HG02678 (cell line): ENCODE results near the gene CDH4.
"Not testable (repeated sequence)": the region's sequence is repeated elsewhere in the genome, so short reads cannot be mapped to it uniquely, and the experiment has no call there.

ENCODE experiments used
- ATAC-seq: cut with Tn5 transposase; IDR thresholded peaks from one replicate; pipeline ENCODE4 v1.9.1; 2021; ENCODE audit warnings: mild to moderate bottlenecking, moderate library complexity; ENCODE audit not compliant: unreplicated experiment

CDH4 gene

DNA sequence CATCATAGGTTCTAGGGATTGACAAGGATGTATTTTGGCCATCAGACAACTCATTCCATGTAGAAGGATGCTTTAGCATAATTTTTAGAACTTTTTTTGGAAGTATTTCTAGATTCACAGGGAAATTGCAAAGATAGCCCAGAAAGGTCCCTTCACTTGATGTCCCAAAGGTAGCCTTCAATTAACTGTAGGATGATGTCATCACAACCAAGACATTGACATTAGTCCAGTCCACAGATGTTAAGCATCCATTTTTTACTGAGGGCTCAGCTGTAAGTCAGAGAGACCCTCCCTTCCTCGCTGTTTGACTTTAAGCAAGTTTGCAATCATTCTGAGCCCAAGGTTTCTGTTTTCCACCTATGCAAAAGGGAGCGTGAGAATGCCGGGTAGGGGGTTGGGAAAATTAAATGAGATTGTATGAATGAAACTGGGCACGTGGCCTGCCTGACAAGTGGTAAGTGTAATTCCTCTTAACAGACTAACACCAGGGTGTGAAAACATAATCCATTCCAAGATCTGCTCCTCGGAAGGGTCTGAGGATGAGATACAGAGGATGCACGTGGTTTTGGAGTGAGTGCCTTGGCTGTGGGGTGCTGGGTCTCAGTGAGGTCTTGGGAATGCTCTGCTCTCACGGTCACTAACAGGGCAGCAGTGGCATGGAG lies 126.8 kb downstream of the CDH4 start:
- no peak for ATAC-seq

DNA sequence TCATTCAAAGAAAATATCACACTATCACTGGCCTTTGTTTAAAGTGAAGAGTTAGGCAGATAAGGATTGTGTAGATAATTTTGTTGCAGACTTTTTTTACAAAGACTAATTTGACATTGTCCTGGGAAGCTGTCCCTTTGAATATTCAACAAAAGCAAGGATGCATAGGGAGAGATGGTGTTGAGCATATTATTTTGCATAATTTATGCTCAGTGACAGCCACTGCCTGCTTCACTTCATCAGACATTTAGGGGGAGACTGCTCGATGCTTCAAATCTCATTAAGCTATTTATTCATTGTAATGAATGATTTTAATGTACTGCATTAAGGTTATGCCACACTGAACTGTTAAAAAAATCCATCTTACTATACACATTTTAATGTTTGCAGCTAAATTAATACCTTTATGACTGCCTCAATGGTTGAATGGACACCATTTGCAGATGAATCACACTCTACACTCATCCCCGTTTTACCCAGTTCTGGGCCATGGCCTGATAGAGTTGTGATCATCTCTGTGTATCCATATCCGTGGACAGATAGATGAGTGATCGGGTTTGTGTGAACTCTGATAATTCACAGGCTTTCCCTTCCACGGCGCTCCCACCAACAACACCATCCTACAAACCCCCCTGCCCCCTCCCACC lies 128.0 kb downstream of the CDH4 start:
- no peak for ATAC-seq

DNA sequence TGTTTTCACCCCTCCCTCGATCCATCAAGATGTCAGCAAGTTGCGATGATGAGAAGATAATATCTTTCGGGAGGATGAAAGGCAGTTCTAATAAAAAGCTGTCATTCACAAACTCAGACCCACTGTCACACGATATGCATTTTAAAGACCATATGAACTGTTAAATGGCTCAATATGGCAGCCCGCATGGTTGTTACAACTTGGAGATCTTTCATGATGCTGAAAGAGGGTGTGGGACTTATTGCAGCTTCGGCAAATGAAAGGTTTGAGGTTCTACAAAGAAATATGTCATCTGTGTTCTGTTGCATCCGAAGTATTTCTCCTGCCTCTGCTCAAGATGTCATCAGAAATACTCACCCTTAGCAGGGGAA lies 128.5 kb downstream of the CDH4 start:
- ATAC-seq = no peak

DNA sequence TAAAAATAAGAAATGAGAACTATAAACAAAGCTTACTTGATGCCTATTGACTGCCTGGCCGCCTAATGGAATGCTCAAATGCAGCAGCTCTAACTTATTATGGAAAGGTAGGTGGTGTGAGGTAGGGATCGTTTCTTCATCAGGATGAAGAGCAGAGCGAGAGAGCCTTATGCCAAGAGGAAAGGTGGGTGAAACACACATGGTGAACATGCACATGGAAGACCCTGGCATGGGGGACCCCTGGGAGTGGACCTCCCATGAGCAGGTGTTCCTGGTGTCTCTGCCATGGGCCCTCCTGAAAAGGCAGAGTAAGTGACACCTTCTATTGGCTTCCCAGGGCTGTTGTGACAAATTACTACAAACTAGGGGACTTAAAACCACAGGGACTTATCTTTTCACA lies 130.1 kb downstream of the CDH4 start:
- no peak for ATAC-seq

DNA sequence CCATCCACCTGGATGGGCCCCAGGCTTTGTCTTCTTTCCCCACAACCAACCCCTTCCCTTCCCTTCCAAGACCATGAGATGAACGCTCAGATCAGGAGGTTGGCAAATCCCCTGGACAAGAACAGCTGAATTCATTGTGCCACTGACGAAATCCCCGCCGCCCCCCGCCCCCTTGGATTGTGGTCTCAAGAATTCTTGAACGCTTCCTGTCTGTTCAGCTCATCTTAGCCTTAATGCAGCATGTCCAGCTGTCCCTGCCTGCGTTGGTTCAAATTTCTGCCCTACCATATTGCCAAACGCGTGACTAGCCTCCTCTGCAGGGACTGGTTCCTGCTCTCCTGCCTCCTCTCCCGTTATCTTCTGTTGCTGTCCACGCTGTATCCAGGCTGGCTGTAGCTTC lies 133.2 kb downstream of the CDH4 start:
- no peak for ATAC-seq

DNA sequence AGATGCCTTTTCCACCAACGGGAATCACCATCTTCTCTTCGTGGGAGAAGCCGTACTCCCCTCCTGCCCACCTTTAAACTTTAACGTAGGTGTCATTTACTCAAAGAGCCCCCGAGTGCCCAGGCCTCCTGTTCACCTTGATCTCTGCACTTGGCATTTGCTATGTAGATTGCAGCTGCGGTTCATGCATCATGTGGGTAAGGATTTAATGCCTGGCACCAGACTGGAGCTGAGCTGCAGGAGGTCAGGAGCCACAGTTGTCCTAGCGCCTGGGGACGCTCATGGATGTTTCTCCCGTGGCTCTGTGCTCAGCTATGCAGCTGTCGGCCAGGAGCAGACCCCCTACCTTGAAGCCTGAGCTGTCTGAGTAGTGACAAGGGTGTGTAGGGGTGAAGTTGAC lies 133.7 kb downstream of the CDH4 start:
- no peak for ATAC-seq

DNA sequence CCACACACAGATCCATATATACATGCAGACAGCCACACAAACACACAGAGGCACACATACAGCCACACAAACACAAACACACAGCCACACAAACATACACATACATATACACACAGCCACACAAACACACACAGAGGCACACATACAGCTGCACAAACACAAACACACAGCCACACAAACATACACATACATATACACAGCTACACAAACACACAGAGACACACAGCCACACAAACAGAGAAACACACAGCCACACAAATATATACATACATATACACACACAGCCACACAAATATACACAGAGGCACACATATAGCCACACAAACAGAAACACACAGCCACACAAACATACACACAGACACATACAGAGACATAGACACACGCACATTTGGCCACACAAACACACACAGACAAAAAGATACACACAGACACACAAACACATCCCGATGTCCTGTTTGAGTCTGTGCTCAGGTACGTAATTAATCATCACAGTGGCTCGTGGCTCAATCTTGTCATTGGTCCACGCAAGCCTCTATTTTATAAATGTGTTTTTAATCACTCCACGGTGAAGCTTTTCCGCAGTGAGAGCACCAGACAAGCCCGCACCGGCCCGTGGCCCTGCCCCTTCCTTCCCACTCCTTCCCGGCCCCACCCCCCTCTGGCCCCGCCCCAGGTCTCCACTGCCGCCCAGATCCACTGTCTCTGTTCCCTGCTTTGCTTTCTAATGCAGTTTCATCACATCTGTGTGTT lies 135.3 kb downstream of the CDH4 start:
- ATAC-seq = no peak

DNA sequence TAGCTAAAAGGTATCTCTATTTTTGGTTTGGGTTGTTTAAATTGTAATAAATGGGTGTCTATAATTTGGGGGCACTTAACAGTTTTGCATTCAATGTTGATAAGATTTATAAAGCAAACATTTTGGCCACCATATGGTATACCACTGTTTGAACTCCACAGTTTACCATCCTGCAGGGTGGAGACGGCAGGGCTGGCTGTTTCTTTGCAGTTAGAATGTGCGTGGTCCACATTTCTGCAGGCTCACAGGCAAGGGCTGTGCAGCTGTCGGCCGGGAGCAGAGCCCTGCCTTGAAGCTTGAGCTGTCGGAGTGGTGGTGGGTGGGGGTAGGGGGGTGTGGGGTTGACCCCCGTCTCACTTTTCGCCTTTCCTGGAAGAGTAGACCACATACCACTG lies 135.9 kb downstream of the CDH4 start:
- no peak for ATAC-seq

DNA sequence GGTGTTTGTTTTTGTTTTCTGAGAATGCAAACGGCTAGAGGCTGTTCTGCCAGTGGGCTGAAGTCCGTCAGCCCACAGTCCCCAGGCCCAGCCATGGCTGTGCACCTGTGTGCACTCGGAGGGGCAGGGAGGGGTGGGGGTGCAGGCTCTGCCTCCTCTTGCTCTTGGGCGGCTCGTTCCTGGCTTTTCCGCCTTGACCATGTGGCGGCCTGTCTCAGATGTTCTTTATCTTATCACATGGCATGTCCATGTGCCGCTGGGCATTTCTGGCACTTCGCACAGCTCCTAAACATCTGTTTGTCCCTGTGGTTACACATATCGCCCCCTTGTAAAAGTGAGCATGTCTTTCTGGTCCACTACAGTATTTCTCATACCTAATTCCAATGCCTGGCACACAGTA lies 137.0 kb downstream of the CDH4 start:
- ATAC-seq = no peak

DNA sequence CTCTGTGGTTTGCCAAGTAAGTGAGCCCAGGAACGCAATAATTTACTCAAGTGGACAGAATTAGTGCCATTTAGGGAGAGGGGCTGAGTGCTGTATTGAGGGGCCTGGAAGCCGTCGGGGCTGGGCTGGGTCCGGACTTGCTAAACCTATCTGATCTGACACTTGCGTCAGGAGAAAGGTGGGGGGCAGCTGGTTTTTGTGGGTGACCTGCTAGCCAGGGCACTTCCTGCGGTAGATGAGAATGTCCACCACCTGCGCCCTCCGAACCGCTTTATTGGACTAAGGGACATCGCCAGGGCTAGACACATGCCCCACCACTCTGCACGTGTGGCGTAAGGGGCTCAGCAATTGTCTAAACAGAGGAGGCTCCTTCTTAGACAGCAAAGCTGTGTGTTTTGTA lies 139.1 kb downstream of the CDH4 start:
- no peak for ATAC-seq

DNA sequence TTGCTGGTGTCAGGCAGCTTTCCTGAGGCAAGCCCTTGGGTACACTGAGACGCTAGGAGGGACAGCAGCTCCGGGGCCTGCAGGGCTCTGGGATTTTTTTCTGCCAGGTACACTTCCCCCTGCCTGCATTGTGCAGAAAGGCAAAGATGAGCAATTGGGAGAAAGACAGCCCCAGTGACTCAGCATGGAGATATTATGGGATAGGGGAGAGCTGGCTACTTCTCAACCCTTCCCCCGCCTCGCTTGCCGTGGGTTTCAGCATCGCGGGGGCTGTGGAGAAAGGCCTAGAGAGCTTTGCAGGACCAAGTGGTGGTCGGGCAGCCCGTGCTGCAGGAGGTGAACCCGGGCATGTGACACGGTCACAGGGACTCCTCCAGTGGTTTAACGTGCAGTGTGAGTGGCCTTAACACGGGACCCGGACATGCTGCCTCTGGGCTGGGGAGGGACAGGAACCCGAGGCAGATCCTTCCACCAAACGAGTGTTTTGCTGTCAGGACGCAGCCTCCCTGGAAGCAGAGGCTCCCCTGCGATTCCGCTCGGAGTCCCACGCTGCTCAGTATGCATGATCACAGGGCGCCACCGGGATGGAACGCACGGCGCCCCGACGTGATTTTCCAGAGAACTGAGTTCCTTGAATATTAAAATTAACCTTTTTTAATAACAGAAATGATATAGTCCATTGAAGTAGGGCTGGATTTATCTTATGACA lies 139.9 kb downstream of the CDH4 start:
- ATAC-seq = no peak

DNA sequence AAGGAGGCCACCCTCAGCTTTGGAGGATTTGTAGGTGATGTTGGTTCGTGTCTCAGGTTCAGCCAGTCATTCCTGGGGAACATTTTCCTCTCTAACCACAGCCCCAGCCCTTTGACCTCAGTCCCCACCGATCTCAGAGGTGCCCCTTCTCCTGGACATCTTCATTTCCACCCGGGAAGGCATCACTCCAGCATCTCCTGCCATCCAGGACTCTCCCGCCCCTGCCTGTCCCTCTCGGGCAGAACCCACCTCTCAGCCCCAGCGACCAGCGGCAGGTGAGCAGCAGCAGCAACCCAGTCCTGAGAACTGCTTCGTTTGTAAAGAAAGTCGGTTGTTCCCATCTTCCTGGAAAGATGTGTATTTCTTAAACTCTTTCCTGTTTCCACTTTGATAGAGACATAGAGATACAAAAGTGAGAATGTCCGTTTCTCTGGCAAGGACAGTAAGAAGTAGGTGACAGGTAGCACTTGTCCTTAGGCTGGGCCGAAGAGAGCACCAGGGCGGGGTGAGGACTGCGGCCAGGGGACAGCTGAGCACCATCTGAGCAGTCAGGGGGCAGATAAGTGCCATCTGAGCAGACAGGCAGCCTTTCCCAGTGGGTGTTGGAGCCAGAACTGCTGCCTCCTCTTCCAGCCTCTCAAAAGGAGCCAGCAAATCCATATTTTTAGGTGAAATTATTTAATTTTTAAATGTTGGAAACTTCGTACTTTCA lies 142.2 kb downstream of the CDH4 start:
- no peak for ATAC-seq

DNA sequence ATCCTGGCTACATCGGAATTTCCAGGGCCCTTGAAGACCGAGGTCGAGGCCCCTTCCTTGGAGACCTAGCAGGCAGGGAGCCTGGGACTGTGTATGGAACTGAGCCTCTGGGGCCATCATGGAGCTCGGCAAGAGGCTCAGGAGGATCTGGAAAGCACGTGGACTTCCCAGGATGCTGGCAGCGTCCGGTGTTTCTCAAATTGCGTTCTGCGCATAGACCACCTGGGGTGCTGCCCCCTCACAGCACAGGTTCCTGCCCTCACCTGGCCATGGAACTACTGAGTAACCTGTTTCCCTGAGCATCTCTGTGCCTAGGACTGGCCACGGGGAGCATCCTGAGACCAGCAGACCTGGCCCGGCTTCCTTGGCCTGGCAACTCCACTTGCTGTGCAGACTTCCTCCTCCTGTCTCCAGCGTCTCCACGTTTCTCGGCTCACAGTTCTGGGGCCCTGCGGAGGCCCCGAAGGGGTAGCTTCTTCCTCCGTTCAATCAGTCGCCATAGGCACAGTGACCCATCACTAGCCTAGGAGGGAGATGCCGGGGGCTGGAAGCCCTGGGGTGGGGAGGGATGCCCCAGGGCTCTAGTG lies 144.3 kb downstream of the CDH4 start:
- no peak for ATAC-seq

DNA sequence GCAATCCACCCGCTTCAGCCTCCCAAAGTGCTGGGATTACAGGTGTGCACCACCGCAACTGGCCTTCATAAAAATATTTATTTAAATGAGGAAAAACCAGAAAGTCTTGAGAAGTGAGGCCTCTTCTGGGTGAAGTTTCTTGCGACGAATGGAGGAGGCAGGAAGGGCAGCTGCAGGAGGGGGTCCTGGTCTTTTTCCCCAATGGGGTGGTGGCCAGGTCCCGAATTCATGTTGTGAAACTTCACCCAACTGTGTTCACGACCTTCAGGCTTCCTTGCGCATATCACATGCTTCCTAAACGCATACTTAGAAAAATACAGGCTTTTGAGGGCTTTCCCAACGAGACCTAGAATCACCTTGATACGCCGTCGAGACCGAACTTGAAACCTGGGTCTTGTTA lies 145.1 kb downstream of the CDH4 start:
- no peak for ATAC-seq

DNA sequence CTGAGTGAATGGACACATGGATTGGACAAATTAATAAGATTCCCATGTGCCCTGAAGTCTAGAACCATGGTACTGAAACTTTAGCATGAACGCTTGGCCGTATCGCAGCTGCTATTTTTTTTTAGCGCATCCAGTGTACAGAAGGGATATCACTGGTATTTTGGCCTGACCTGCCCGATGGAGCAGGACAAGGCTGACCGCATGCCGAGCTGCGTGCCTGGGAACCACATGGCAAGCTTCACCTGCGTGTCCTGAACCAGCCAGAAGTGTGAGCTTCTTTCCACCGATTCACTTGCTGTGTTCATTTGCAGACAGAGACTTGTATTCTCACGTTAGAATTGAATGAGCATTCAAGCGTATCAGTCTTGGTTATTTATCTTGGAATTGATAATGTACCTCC lies 145.7 kb downstream of the CDH4 start:
- no peak for ATAC-seq

DNA sequence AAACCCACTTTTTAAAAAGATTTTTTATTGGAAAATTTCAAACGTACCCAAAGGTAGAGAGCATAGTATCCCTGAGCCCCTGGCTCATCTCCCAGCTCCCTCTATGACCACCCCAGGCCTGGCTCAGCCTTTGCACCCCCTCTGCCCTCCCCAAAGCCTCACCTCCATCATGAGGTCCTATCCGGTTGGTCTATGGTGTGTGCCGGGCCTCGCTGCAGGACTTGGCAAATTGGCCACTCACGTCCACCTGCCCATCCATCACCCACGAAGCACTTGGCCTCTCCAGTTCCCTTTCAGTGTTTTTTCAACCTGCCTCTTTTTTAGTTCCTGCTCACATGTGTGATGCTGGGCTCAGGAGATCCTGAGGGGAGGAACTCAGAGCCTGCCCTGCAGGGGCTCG lies 147.4 kb downstream of the CDH4 start:
- ATAC-seq = no peak

DNA sequence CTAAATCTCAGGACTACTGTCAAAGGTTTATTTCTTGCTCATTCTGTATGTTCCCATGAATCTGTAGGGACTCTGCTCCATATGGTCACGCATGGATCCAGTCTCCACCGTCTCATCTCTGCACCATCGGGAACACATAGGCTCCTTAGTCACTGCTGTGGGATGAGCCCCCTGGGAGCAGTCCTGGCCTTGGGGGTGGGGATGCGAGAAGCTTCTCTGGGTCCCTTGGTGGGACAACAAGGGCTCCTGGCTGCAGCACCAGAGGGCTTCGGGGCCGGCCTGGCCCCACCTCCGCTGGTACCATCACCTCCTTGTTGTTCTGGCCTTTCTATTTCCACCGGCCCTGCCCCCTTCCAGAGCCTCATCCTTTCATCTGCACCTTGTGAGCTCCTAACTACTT lies 148.4 kb downstream of the CDH4 start:
- no peak for ATAC-seq

DNA sequence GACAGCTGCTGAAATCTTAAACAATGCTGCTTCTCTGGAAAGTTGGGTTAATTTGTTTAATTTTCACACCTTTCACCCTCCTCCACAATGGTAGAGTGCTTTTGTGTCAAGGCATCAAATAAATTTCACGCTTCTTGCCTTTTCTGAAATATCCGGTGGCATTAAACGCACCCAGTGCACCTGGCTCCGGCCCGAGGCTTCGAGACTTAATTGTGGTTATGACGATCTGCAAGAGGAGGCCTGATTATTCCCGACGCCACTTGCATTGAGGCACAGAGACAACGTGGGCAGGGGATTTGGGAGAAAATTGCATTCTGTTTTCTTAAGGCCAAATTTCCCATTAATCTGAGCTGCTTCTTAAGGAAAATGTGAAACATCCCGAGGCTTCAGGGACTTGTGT lies 152.2 kb downstream of the CDH4 start:
- ATAC-seq = no peak

DNA sequence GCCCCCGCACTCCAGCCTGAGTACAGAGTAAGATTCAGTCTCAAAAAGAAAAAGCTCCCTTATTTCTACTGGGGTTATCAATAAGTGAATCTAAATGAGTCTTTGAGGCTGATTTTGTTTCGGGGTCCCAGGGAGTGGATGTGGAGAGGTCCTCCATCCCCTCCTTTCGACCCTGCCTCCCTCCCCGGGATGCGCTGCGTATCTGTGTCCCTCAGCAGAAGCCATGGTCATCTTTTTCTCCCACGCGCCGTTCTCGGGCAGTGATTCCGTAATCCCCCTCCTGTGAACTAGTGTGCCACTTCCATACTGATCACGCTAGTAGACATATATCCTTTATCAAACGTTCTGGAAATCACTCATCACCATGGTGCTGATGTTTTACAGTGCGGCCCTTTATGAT lies 152.9 kb downstream of the CDH4 start:
- ATAC-seq = no peak

DNA sequence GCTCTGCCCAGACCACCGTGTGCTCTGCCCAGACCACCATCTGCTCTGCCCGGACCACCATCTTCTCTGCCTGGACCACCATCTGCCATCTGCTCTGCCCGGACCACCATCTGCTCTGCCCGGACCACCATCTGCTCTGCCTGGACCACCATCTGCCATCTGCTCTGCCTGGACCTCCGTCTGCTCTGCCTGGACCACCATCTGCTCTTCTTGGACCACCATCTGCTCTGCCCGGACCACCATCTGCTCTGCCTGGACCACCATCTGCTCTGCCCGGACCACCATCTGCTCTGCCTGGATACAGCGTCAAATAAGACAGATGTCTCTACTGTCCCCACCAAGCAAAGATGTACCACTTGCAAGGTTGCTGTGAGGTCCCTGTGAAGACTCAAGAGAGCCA lies 154.7 kb downstream of the CDH4 start:
- not testable (repeated sequence) for ATAC-seq

DNA sequence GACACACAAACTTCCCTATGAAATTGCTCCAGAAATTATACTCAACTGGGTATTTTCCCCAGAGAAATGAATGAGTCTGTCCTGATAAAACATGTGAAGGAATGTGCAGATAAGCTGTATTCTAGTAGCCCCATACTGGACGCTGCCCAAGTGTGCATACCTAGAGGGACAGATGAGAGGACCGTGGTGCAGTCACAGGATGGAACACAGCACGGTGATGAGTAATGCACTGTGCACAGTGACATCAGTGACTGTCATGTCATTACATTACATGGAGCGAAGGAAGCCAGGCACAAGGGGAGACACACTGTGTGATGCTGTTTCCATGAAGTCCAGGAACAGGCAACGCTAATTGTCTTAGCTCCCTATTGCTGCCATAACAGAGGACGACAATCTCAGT lies 155.5 kb downstream of the CDH4 start:
- ATAC-seq = no peak
